ENCODE results near the gene FYB1. TPM values are rescaled to one million over a fixed set of nuclear protein-coding genes. Genes with fewer than 3 reads are reported as not detected.

The FYB1 gene
- total and polyA plus RNA-seq, 2 of the 4 experiments (the other 2 are of a cell fraction), result not detected

- BruUV-seq (replicated peaks), result no TSS peak
- TF ChIP-seq NFE2L2 (IDR thresholded peaks at IDR 0.05; ENCODE audit: low read depth, low read length), result no peak
- TF ChIP-seq FOS (IDR thresholded peaks at IDR 0.05; ENCODE audit: low read depth, low read length), result no peak
- peak; percentile 25; the same call in 1 of the 2 replicates for TF ChIP-seq SMC3 (IDR thresholded peaks at IDR 0.05; ENCODE audit: low read depth, low read length)
- TF ChIP-seq, protein P1, sequence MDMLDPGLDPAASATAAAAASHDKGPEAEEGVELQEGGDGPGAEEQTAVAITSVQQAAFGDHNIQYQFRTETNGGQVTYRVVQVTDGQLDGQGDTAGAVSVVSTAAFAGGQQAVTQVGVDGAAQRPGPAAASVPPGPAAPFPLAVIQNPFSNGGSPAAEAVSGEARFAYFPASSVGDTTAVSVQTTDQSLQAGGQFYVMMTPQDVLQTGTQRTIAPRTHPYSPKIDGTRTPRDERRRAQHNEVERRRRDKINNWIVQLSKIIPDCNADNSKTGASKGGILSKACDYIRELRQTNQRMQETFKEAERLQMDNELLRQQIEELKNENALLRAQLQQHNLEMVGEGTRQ (IDR thresholded peaks at IDR 0.05; ENCODE audit: low read depth, low read length), result no peak
- TF ChIP-seq RCOR1 (IDR thresholded peaks at IDR 0.05; ENCODE audit: insufficient replicate concordance, low read length), result no peak
- peak; percentile 38 for TF ChIP-seq RAD21 (IDR thresholded peaks at IDR 0.05; ENCODE audit: low read length)
- TF ChIP-seq, protein P2, sequence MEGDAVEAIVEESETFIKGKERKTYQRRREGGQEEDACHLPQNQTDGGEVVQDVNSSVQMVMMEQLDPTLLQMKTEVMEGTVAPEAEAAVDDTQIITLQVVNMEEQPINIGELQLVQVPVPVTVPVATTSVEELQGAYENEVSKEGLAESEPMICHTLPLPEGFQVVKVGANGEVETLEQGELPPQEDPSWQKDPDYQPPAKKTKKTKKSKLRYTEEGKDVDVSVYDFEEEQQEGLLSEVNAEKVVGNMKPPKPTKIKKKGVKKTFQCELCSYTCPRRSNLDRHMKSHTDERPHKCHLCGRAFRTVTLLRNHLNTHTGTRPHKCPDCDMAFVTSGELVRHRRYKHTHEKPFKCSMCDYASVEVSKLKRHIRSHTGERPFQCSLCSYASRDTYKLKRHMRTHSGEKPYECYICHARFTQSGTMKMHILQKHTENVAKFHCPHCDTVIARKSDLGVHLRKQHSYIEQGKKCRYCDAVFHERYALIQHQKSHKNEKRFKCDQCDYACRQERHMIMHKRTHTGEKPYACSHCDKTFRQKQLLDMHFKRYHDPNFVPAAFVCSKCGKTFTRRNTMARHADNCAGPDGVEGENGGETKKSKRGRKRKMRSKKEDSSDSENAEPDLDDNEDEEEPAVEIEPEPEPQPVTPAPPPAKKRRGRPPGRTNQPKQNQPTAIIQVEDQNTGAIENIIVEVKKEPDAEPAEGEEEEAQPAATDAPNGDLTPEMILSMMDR (conservative IDR thresholded peaks at IDR 0.05; ENCODE audit: low read depth, low read length), result peak; percentile 37
- TF ChIP-seq, protein P3, sequence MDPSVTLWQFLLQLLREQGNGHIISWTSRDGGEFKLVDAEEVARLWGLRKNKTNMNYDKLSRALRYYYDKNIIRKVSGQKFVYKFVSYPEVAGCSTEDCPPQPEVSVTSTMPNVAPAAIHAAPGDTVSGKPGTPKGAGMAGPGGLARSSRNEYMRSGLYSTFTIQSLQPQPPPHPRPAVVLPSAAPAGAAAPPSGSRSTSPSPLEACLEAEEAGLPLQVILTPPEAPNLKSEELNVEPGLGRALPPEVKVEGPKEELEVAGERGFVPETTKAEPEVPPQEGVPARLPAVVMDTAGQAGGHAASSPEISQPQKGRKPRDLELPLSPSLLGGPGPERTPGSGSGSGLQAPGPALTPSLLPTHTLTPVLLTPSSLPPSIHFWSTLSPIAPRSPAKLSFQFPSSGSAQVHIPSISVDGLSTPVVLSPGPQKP (IDR thresholded peaks at IDR 0.05; ENCODE audit: borderline replicate concordance, low read depth, low read length), result no peak
- no peak for TF ChIP-seq POLR2A (IDR thresholded peaks at IDR 0.05; ENCODE audit: low read depth, low read length)
- H2AK9ac ChIP-seq (replicated peaks; ENCODE audit: low read depth, low read length, poor library complexity), result no peak overlapping the region
- H3K27me3 ChIP-seq (ENCODE audit: control insufficient read depth, insufficient read depth, low read length), result no peaks in the 10 kb centered on the region
- H2AFZ ChIP-seq (replicated peaks; ENCODE audit: low read length, poor library complexity), result no peak overlapping the region
- in situ Hi-C loops (cut with MboI; ENCODE audit: low sequenced_read_pairs), result loop anchor here (10.0 kb wide), 1 partner anchor 136 kb away; no protein-coding TSS in a partner anchor
- H3K4me1 ChIP-seq (ENCODE audit: control insufficient read depth, insufficient read depth, low read length), result no peaks in the 10 kb centered on the region
- no peaks in the 10 kb centered on the region for H4K20me1 ChIP-seq (ENCODE audit: insufficient read depth, low read length)
- no peak overlapping the region for H3K23ac ChIP-seq (ENCODE audit: low read depth, low read length)
- H3K9me3 ChIP-seq (ENCODE audit: control insufficient read depth, insufficient read depth, low read length), result no peaks in the 10 kb centered on the region
- peak; percentile 24 for DNase-seq
- no peak overlapping the region for H3K4me3 ChIP-seq (ENCODE audit: insufficient read depth, low read depth, low read length)
- peak overlapping the region in 1 of 2 experiments; percentile 38; a peak in 1 of 4 replicates for H4K8ac ChIP-seq (ENCODE audit: low read depth in 2 of 2, low read length in 2 of 2)
- no peak overlapping the region for H3K9ac ChIP-seq (ENCODE audit: low read depth, low read length)
- 0 out of 2 replicates have a peak, but pooled peaks have one; percentile 37 for ATAC-seq (ENCODE audit: low read depth)
- H3K9me1 ChIP-seq (ENCODE audit: insufficient read depth, low read length), result no peaks in the 10 kb centered on the region
- CTCF ChIA-PET, result no interaction called here
- no peak overlapping the region for H3K4me2 ChIP-seq (ENCODE audit: low read depth, low read length)
- intact Hi-C loops (cut with micrococcal nuclease), result loop anchor here (2.0 kb wide), 2 partner anchors 134 to 422 kb away; no protein-coding TSS in a partner anchor
- no peak overlapping the region for H4K5ac ChIP-seq (ENCODE audit: low read depth, low read length)
- no peak overlapping the region for H2BK20ac ChIP-seq (ENCODE audit: low read depth, low read length)
- H3K56ac ChIP-seq (ENCODE audit: extremely low read depth, insufficient read depth, low read length), result no peak overlapping the region
- H3K79me1 ChIP-seq (ENCODE audit: low read depth in 1 of 2, low read length in 2 of 2), result no peaks in the 10 kb centered on the region
- no peak overlapping the region for H2BK15ac ChIP-seq (ENCODE audit: low read depth, low read length)
- H3K18ac ChIP-seq (ENCODE audit: low read depth, low read length), result no peak overlapping the region
- no peaks in the 10 kb centered on the region for H3K36me3 ChIP-seq (ENCODE audit: control insufficient read depth, insufficient read depth, low read length)
- H4K91ac ChIP-seq (ENCODE audit: insufficient read depth, low read depth, low read length), result no peak overlapping the region
- H3K4ac ChIP-seq (ENCODE audit: low read depth, low read length), result no peak overlapping the region
- peak overlapping the region; percentile 33; the same call in 1 of the 2 replicates for H2AK5ac ChIP-seq (ENCODE audit: low read depth, low read length)
- POLR2A ChIA-PET (ENCODE audit: unreplicated experiment), result no interaction called here
- H2BK5ac ChIP-seq (ENCODE audit: low read depth, low read length, poor library complexity, severe bottlenecking), result no peak overlapping the region
- dilution Hi-C loops (cut with HindIII; ENCODE audit: low sequenced_read_pairs, unreplicated experiment), result no loop called here
- H2BK120ac ChIP-seq (ENCODE audit: low read depth, low read length), result no peak overlapping the region
- no peak overlapping the region for H3K27ac ChIP-seq (ENCODE audit: insufficient read depth, low read length)
- 0 out of 2 replicates have a peak overlapping the region, but pooled peaks have one; percentile 26 for H3K14ac ChIP-seq (replicated peaks; ENCODE audit: low read depth, low read length)
These were observed 70.3 kb downstream of the FYB1 start for GRCh38 chr5:39148983-39149534.
